ENCODE measurements around the gene SYT9.

Gene SYT9

GRCh38 chr11:7428196-7428595 is 176.5 kb downstream of the SYT9 start:
- TF ChIP-seq YY1 (IDR thresholded peaks at IDR 0.05; ENCODE audit: low read depth): no peak
- TF ChIP-seq RAD21 (IDR thresholded peaks at IDR 0.05; ENCODE audit: low read depth): no peak
- no peak for TF ChIP-seq FOXM1 (IDR thresholded peaks at IDR 0.05; ENCODE audit: borderline replicate concordance, low read depth)
- no peak for TF ChIP-seq EGR1 (IDR thresholded peaks at IDR 0.05)
- no peak for TF ChIP-seq CEBPB (IDR thresholded peaks at IDR 0.05)
- TF ChIP-seq USF1 (IDR thresholded peaks at IDR 0.05): no peak
- no peak for TF ChIP-seq CREB1 (IDR thresholded peaks at IDR 0.05; ENCODE audit: low read depth)
- no peak for TF ChIP-seq ZBTB7A (IDR thresholded peaks at IDR 0.05; ENCODE audit: low read depth)
- TF ChIP-seq TEAD4 (IDR thresholded peaks at IDR 0.05): no peak
- TF ChIP-seq TCF12 (IDR thresholded peaks at IDR 0.05; ENCODE audit: low read depth): no peak
- TF ChIP-seq NFIC (IDR thresholded peaks at IDR 0.05): no peak
- TF ChIP-seq, protein P1, sequence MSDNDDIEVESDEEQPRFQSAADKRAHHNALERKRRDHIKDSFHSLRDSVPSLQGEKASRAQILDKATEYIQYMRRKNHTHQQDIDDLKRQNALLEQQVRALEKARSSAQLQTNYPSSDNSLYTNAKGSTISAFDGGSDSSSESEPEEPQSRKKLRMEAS (IDR thresholded peaks at IDR 0.05): no peak
- no peak for TF ChIP-seq EP300 (IDR thresholded peaks at IDR 0.05; ENCODE audit: borderline replicate concordance)
- TF ChIP-seq, protein P2, sequence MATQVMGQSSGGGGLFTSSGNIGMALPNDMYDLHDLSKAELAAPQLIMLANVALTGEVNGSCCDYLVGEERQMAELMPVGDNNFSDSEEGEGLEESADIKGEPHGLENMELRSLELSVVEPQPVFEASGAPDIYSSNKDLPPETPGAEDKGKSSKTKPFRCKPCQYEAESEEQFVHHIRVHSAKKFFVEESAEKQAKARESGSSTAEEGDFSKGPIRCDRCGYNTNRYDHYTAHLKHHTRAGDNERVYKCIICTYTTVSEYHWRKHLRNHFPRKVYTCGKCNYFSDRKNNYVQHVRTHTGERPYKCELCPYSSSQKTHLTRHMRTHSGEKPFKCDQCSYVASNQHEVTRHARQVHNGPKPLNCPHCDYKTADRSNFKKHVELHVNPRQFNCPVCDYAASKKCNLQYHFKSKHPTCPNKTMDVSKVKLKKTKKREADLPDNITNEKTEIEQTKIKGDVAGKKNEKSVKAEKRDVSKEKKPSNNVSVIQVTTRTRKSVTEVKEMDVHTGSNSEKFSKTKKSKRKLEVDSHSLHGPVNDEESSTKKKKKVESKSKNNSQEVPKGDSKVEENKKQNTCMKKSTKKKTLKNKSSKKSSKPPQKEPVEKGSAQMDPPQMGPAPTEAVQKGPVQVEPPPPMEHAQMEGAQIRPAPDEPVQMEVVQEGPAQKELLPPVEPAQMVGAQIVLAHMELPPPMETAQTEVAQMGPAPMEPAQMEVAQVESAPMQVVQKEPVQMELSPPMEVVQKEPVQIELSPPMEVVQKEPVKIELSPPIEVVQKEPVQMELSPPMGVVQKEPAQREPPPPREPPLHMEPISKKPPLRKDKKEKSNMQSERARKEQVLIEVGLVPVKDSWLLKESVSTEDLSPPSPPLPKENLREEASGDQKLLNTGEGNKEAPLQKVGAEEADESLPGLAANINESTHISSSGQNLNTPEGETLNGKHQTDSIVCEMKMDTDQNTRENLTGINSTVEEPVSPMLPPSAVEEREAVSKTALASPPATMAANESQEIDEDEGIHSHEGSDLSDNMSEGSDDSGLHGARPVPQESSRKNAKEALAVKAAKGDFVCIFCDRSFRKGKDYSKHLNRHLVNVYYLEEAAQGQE (IDR thresholded peaks at IDR 0.05; ENCODE audit: low read depth): no peak
- TF ChIP-seq TAF1 (IDR thresholded peaks at IDR 0.05; ENCODE audit: low read depth): no peak

DNA sequence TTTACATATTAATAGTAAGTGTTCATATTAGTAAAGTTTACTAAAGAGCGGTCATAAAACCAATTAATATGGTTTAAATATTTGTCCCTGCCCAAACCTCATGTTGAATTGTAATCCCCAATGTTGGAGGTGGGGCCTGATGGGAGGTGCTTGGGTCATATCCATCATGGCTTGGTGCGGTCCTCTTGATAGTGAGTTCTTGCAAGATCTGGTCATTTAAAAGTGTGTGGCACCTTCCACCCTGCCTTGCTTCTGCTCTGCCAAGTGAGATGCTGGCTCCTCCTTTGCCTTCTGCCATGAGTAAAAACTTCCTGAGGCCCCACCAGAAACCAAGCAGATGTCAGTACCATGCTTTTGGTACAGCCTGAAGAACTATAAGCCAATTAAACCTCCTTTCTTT is 178.8 kb downstream of the SYT9 start:
- no peak for TF ChIP-seq TCF12 (IDR thresholded peaks at IDR 0.05; ENCODE audit: low read depth)
- no peak for TF ChIP-seq CREB1 (IDR thresholded peaks at IDR 0.05; ENCODE audit: low read depth)
- no peak for TF ChIP-seq NFIC (IDR thresholded peaks at IDR 0.05)

GRCh38 chr11:7435176-7435575 is 183.5 kb downstream of the SYT9 start:
- TF ChIP-seq CREB1 (IDR thresholded peaks at IDR 0.05; ENCODE audit: low read depth) (no peak), FOXM1 (IDR thresholded peaks at IDR 0.05; ENCODE audit: borderline replicate concordance, low read depth) (no peak), RAD21 (IDR thresholded peaks at IDR 0.05; ENCODE audit: low read depth) (no peak), TAF1 (IDR thresholded peaks at IDR 0.05; ENCODE audit: low read depth) (no peak), NFIC (IDR thresholded peaks at IDR 0.05) (no peak), CEBPB (IDR thresholded peaks at IDR 0.05) (no peak), USF1 (IDR thresholded peaks at IDR 0.05) (no peak), EGR1 (IDR thresholded peaks at IDR 0.05) (no peak), EP300 (IDR thresholded peaks at IDR 0.05; ENCODE audit: borderline replicate concordance) (no peak), ZBTB7A (IDR thresholded peaks at IDR 0.05; ENCODE audit: low read depth) (no peak)
- TF ChIP-seq, protein P1 (IDR thresholded peaks at IDR 0.05): no peak

DNA sequence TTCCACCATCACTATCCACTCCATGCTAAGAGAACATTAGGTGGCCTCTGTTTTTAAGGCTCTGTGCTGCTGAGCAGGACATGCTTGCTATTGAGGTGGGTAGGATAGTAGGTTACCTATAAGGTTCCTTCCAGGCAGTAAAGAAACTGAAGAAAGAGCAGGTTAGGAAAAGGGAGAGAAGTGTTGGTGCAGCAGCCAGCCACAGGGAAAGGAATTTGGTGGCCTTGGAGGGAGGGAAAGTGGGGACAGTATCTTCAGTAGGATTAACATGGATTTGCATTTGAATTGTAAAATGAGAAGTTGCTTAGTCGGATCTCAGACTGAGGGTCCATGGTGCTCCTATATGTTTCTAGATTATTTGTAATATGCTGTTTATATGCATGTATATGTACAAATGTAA is 184.4 kb downstream of the SYT9 start:
- TF ChIP-seq ZBTB7A (IDR thresholded peaks at IDR 0.05; ENCODE audit: low read depth) (no peak), EP300 (IDR thresholded peaks at IDR 0.05; ENCODE audit: borderline replicate concordance) (no peak), CREB1 (IDR thresholded peaks at IDR 0.05; ENCODE audit: low read depth) (no peak), YY1 (IDR thresholded peaks at IDR 0.05; ENCODE audit: low read depth) (no peak), TCF12 (IDR thresholded peaks at IDR 0.05; ENCODE audit: low read depth) (no peak), TAF1 (IDR thresholded peaks at IDR 0.05; ENCODE audit: low read depth) (no peak), EGR1 (IDR thresholded peaks at IDR 0.05) (no peak), RAD21 (IDR thresholded peaks at IDR 0.05; ENCODE audit: low read depth) (no peak), NFIC (IDR thresholded peaks at IDR 0.05) (no peak)
- TF ChIP-seq, protein P1 (IDR thresholded peaks at IDR 0.05): no peak
- TF ChIP-seq, protein P2 (IDR thresholded peaks at IDR 0.05; ENCODE audit: low read depth): no peak

DNA sequence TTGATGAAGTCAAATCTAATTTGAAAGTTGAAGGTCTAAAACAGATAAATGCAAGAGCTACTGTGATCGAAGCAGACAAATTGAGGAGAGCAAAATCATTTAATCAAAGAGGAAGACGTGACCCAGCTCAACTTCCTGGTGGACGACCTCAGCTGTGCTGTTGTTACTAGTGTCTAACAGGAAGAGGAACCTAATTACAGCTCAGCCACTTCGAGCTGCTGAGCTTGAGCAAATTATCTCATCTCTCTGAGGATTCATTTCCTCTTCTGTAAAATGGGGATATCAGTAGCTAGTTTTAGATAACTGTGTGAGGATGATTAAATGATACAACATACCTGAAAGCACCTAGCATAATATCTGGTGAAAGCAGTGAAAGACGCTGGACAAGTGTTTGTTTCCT is 185.0 kb downstream of the SYT9 start:
- TF ChIP-seq TCF12 (IDR thresholded peaks at IDR 0.05; ENCODE audit: low read depth): no peak
- no peak for TF ChIP-seq EP300 (IDR thresholded peaks at IDR 0.05; ENCODE audit: borderline replicate concordance)
- no peak for TF ChIP-seq TAF1 (IDR thresholded peaks at IDR 0.05; ENCODE audit: low read depth)

DNA sequence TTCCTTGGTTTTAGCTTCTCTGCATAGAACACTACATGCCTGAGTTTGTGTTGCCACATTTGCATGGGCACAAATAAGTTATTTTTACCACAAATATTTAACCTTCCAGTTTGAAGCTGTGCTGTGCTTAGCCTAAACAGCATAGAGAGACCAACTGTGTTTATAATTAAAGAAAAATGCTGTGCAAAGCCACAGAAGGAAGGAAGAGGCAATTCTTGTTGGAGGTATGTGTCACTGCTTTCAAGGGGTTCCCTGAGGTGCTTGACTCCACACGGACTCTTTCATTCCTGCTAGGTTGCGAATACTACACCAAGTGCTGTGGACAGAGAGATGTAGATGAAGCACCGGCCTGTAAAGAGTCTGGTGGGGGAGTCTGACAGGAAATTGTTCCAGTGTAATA is 186.0 kb downstream of the SYT9 start:
- TF ChIP-seq YY1 (IDR thresholded peaks at IDR 0.05; ENCODE audit: low read depth) (no peak), RAD21 (IDR thresholded peaks at IDR 0.05; ENCODE audit: low read depth) (no peak), TAF1 (IDR thresholded peaks at IDR 0.05; ENCODE audit: low read depth) (no peak), ZBTB7A (IDR thresholded peaks at IDR 0.05; ENCODE audit: low read depth) (no peak), CREB1 (IDR thresholded peaks at IDR 0.05; ENCODE audit: low read depth) (no peak), CEBPB (IDR thresholded peaks at IDR 0.05) (no peak), USF1 (IDR thresholded peaks at IDR 0.05) (no peak), EP300 (IDR thresholded peaks at IDR 0.05; ENCODE audit: borderline replicate concordance) (no peak), FOXM1 (IDR thresholded peaks at IDR 0.05; ENCODE audit: borderline replicate concordance, low read depth) (no peak), TEAD4 (IDR thresholded peaks at IDR 0.05) (no peak)
